Measurements from ENCODE around the gene SYNE2. TPM values are rescaled to one million over a fixed set of nuclear protein-coding genes. Genes with fewer than 3 reads are reported as not detected.

Gene SYNE2
- total RNA-seq, 2 donors from 2014 or later, result 48.5 to 66.9 TPM

DNA sequence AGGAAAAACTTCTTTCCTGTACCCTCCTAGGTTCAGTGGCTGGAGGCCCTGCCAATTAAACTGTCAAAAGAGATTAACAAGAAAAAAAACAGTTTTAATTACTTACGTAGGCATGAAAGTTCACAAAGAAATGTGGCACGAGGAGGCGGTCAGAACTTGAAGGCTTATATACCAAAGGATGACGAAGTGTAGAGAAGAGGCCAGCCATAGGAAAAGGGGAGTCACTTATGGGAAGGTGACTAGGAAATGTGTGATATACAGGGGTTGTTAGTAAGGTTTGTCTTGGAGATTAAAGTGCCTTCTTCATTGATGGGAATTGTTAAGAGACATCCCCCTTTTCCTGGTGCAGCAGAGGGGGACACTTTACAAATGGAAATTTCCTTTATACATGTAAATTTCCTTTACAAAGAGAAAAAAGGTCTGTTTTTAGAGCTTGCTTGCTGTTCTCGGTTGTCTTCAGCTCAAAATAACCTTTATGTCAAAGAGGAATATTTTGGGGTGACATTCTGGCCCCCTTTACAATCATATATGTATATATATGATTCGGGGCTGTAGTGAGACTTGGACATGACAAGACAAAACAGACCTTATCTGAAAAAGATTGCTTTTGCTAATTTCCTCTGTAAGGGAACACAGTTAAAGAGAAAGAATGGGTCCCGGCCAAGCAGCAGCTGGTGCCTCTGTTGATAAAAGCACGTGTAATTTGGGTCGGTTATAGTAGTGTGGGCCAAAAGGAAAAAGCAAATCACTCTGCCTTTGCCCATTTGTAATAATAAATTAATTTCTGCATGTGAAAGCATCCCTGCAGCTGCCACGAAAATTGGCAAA lies 38.6 kb downstream of the SYNE2 start:
- H3K4me3 Mint-ChIP-seq, result no peak overlapping the region
- no peak for ATAC-seq (replicated peaks)
- H3K9me3 Mint-ChIP-seq, result no peaks in the 10 kb centered on the region
- no peak overlapping the region for H3K27ac Mint-ChIP-seq
- no peaks in the 10 kb centered on the region for H3K4me1 Mint-ChIP-seq
- H3K36me3 Mint-ChIP-seq (ENCODE audit: low read depth), result no peaks in the 10 kb centered on the region
- no peaks in the 10 kb centered on the region for H3K27me3 Mint-ChIP-seq

DNA sequence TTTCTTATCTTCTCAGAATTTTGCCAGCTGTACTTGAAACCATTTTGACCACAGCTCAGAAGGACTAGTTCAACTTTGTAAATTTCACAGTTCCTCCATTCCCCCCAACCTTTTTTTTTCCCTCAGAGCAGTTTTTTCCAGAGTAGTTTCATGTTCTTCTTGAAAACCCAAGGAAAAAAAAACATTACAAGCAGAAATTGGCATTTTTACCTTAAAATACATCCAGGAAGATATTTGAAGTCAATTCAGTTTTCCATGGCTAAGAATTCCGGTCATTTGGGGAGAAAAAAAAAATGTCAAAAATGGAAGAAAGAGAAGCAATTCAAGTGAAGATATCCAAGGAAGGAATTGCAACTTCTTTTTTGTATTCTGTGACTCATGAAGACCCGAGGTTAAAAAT lies 39.5 kb downstream of the SYNE2 start:
- no peaks in the 10 kb centered on the region for H3K36me3 Mint-ChIP-seq (ENCODE audit: low read depth)
- no peaks in the 10 kb centered on the region for H3K9me3 Mint-ChIP-seq
- peaks cover 1% of the 10 kb centered on the region for H3K4me1 Mint-ChIP-seq
- no peak for ATAC-seq (replicated peaks)
- H3K4me3 Mint-ChIP-seq, result no peak overlapping the region
- H3K27ac Mint-ChIP-seq, result no peak overlapping the region
- no peaks in the 10 kb centered on the region for H3K27me3 Mint-ChIP-seq

DNA sequence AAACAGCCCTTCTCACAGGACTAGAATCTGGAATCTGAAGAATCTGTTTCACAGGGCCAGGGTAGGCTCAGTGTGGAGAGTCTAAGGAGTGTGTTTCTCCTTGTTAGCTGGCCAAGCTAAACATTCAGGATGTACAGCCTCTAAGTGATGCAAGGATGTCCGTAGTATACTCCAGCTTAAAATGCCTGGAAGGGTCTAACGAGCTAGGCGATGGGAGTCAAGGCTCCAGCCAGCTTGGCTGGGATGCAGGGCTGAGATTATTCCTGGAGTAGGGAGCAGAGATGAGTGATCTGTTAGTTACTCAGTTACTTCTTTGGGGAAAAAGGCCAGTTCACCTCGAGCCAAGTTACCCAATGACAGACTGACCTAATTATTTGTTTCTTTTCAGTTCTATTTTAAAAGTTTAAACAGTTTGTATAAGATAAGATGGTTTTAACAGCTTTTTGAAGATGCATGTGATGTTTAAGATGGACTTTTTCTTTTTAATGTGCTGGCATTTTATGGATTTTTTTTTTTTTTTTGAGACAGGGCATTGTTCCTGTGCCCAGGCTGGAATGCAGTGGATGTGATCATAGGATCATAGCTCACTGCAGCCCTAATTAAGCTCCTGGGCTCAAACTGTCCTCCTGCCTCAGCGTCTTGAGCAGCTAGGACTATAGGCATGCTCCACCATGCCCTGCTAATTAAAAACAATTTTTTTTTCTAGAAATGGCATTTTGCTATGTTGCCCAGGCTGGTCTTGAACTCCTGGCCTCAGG lies 41.1 kb downstream of the SYNE2 start:
- no peak for ATAC-seq (replicated peaks)
- H3K4me1 Mint-ChIP-seq, result peaks cover 10% of the 10 kb centered on the region
- no peaks in the 10 kb centered on the region for H3K9me3 Mint-ChIP-seq
- H3K27me3 Mint-ChIP-seq, result no peaks in the 10 kb centered on the region
- H3K4me3 Mint-ChIP-seq, result no peak overlapping the region
- H3K36me3 Mint-ChIP-seq (ENCODE audit: low read depth), result peaks cover 7% of the 10 kb centered on the region
- H3K27ac Mint-ChIP-seq, result no peak overlapping the region

DNA sequence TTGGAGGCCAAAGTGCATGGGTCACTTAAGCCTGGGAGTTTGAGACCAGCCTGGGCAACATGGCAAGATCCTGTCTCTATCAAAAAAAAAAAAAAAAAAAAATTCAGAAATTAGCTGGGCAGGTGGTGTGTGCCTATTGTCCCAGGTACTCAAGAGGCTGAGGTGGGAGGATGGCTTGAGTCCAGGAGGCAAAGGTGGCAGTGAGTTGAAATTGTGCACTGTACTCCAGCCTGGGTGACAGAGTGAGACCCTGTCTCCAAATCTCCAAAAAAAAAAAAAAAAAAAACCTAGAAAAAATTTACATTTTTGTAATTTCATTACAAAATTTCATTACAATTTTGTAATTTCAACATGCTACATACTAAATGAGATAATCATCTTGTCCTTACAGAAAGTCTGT lies 42.7 kb downstream of the SYNE2 start:
- ATAC-seq (replicated peaks), result no peak
- no peak overlapping the region for H3K27ac Mint-ChIP-seq
- peaks cover 16% of the 10 kb centered on the region for H3K4me1 Mint-ChIP-seq
- H3K4me3 Mint-ChIP-seq, result no peak overlapping the region
- H3K9me3 Mint-ChIP-seq, result no peaks in the 10 kb centered on the region
- no peaks in the 10 kb centered on the region for H3K27me3 Mint-ChIP-seq
- peaks cover 7% of the 10 kb centered on the region for H3K36me3 Mint-ChIP-seq (ENCODE audit: low read depth)

DNA sequence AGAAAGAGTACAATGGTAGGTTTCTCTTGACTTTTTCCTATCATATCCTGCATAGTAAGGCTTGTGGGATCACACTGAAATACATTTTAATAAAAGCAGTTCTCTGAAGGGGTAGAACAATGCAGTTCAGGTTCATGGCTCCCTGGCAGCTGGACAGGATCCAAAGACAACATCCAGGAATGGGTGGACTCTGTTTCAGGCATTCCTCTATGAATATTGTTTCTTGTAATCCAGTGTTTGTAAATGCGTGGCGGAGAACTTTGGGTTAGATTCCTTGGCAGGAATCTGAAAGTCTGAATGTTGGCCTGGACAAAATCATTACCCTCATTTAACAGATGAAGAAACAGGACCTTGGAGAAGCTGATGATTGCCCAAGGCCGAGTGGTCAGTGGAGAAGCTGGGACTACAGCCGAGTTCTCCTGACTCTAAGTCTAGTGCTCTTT lies 43.5 kb downstream of the SYNE2 start:
- Mint-ChIP-seq H3K36me3 (ENCODE audit: low read depth) (peaks cover 7% of the 10 kb centered on the region), H3K4me1 (peaks cover 17% of the 10 kb centered on the region), H3K27ac (no peak overlapping the region), H3K27me3 (no peaks in the 10 kb centered on the region), H3K4me3 (no peak overlapping the region), H3K9me3 (no peaks in the 10 kb centered on the region)
- ATAC-seq (replicated peaks), result no peak

DNA sequence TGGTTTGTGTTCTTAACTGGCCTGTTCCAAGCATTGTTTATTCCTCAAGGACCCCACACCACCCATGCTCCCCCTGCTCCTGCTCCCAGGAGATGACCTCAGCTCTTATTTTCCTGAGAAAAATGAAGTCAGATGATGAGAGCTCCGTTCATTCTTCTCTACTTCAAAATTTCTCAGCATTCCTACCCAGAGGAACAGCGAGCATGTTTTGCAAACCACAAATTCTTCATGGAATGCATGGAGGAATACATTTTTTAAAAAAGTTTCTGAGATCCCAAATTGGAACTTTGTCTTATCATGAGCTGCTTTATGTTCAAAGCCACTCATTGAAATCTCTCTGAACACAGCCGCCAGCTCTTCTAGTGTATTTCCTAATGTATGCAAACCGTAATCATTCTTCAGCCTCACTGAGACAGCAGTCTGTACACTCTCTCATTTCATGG lies 44.9 kb downstream of the SYNE2 start:
- H3K36me3 Mint-ChIP-seq (ENCODE audit: low read depth), result peaks cover 7% of the 10 kb centered on the region
- peak overlapping the region; percentile 31 for H3K27ac Mint-ChIP-seq
- ATAC-seq (replicated peaks), result no peak
- no peak overlapping the region for H3K4me3 Mint-ChIP-seq
- no peaks in the 10 kb centered on the region for H3K27me3 Mint-ChIP-seq
- H3K9me3 Mint-ChIP-seq, result no peaks in the 10 kb centered on the region
- peaks cover 21% of the 10 kb centered on the region for H3K4me1 Mint-ChIP-seq

DNA sequence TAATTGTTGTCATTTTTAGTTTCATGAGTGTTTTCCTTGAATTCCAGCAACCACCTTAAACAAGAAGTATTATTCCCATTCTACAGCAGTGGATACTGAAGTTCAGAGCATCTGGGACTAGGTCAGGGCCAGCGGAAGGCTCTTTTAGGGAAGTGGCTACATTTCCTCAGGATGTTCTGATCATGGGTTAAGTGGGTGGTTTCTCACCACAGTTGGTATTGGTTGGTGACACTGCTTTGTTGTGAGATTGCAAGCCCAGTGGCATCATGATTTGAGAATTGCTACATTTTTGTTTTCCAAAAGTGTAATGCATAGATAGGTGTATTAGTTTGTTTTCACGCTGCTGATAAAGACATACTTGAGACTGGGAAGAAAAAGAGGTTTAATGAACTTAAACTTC lies 47.1 kb downstream of the SYNE2 start:
- ATAC-seq (replicated peaks), result peak; percentile 68

DNA sequence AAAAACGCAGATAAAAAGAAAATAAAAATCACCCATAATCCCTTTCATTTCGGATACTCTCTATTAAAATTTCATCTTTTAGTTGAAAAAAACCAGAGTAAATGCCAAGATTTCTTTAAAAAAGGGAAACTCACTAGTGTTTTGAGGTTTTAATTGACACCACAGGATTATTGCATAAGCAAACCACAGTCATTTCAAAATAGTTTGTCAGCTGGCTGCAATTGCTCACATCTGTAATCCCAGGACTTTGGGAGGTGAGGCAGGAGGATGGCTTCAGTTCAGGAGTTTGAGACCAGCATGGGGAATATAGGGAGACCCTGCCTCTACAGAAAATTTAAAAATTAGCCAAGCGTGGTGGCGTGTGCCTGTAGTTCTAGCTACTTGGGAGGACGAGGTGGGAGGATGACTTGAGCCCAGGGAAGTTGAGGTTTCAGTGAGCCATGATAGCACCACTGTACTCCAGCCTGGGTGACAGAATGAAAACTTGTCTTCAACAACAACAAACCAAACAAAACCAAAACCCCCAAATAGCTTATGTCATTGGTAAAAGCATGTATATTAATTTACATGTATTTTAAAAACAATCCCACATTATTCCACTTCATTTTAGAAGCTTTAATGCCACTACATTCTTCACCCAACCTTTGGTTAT lies 48.8 kb downstream of the SYNE2 start:
- H3K27me3 Mint-ChIP-seq, result no peaks in the 10 kb centered on the region
- peak overlapping the region; percentile 52 for H3K27ac Mint-ChIP-seq
- peaks cover 7% of the 10 kb centered on the region for H3K36me3 Mint-ChIP-seq (ENCODE audit: low read depth)
- ATAC-seq (replicated peaks), result peak; percentile 73
- H3K4me3 Mint-ChIP-seq, result peak overlapping the region; percentile 13
- no peaks in the 10 kb centered on the region for H3K9me3 Mint-ChIP-seq
- peaks cover 41% of the 10 kb centered on the region for H3K4me1 Mint-ChIP-seq

More for the DNA sequence above, 47.1 kb downstream of the SYNE2 start:
- peaks cover 32% of the 10 kb centered on the region for H3K4me1 Mint-ChIP-seq
- no peak overlapping the region for H3K27ac Mint-ChIP-seq
- H3K36me3 Mint-ChIP-seq (ENCODE audit: low read depth), result peaks cover 7% of the 10 kb centered on the region
- no peaks in the 10 kb centered on the region for H3K9me3 Mint-ChIP-seq
- no peaks in the 10 kb centered on the region for H3K27me3 Mint-ChIP-seq
- H3K4me3 Mint-ChIP-seq, result peak overlapping the region; percentile 7

DNA sequence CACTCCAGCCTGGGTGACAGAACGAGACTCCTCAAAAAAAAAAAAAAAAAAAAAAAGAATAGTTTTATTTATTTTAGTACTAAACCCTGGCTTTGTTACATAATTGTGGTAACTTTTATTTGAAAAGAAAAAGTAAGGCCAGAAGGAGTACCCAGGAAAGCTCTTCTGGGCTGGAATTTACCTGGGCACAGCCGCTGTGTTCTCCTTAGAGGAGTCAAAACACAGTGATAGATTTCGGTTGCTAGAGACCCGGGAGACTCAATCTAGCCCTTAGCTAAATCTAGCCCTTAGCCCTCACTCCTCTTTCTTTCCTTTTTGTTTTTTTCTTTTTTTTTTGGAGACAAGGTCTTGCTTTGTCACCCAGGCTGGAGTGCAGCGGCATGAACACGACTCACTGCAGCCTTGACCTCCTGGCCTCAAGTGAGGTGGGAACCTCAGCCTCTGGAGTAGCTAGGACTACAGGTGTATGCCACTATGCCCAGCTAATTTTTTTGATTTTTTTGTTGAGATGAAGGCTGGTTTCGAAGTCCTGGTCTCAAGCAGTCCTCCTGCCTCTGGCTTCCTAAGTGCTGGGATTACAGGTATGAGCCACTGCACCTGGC lies 49.7 kb downstream of the SYNE2 start:
- Mint-ChIP-seq H3K36me3 (ENCODE audit: low read depth) (peaks cover 7% of the 10 kb centered on the region), H3K9me3 (no peaks in the 10 kb centered on the region), H3K27me3 (no peaks in the 10 kb centered on the region), H3K27ac (no peak overlapping the region), H3K4me1 (peaks cover 38% of the 10 kb centered on the region), H3K4me3 (no peak overlapping the region)
- no peak for ATAC-seq (replicated peaks)

DNA sequence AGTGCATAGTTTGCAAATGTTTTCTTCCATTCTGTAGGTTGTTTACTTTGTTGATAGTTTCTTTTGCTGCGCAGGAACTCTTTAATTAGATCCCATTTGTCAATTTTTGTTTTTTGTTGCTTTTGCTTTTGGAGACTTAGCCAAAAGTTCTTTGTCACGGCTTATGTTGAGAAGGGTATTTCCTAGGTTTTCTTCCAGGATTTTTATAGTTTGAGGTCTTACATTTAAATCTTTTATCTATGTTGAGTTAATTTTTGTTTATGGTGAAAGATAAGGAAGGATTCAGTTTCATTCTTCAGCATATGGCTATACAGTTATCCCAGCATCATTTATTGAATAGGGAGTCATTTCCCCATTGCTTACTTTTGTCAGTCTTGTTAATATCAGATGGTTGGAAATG lies 51.9 kb downstream of the SYNE2 start:
- Mint-ChIP-seq H3K4me3 (no peak overlapping the region), H3K4me1 (peaks cover 46% of the 10 kb centered on the region), H3K27me3 (no peaks in the 10 kb centered on the region), H3K27ac (no peak overlapping the region), H3K9me3 (no peaks in the 10 kb centered on the region), H3K36me3 (ENCODE audit: low read depth) (peaks cover 4% of the 10 kb centered on the region)
- ATAC-seq (replicated peaks), result no peak

DNA sequence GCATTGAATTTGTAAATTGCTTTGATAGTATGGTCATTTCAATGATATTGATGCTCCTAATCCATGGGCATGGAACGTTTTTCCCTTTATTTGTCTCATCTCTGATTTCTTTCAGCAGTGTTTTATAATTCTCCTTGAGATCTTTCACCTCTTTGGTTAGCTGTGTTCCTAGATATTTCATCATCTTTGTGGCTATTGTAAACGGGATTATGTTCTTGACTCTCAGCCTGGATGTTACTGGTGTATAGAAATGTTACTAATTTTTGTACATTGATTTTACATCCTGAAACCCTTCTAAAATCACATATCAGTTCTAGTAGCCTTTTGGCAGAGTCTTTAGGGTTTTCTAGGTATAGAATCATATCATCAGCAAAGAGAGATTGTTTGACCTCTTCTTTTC lies 52.6 kb downstream of the SYNE2 start:
- Mint-ChIP-seq H3K4me3 (no peak overlapping the region), H3K27ac (peak overlapping the region; percentile 30), H3K27me3 (no peaks in the 10 kb centered on the region), H3K9me3 (no peaks in the 10 kb centered on the region), H3K4me1 (peaks cover 43% of the 10 kb centered on the region), H3K36me3 (ENCODE audit: low read depth) (peaks cover 4% of the 10 kb centered on the region)
- no peak for ATAC-seq (replicated peaks)

DNA sequence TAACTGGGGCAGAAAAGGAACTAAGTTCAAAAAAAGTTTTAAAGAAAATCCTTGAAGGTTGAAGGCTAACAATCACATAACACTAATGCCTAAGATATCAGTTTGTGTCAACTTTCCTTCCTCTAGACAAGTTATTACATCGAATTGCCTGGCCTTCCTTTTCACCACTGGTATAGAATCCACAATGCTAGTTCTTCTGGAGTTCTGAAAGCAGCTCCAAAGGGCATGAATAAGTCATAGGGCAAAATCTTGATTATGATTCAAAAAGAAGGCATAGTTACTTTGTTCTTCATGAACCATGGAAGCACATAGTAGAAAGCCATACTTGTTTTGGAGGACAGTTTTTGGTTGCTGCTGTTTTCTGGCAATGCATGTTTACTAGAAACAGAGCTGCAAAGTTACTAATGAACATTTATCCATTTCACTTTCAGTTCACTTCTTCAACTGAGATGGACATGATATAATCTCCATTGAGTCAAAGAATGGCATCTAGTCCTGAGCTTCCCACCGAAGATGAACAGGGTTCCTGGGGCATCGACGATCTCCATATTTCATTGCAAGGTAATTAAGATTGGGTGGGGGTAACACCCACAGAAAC lies 56.0 kb downstream of the SYNE2 start:
- peak overlapping the region; percentile 75 for H3K27ac Mint-ChIP-seq
- no peaks in the 10 kb centered on the region for H3K27me3 Mint-ChIP-seq
- peaks cover 29% of the 10 kb centered on the region for H3K36me3 Mint-ChIP-seq (ENCODE audit: low read depth)
- ATAC-seq (replicated peaks), result peak; percentile 49
- H3K4me1 Mint-ChIP-seq, result peaks cover 44% of the 10 kb centered on the region
- H3K4me3 Mint-ChIP-seq, result peak overlapping the region; percentile 69
- H3K9me3 Mint-ChIP-seq, result no peaks in the 10 kb centered on the region

DNA sequence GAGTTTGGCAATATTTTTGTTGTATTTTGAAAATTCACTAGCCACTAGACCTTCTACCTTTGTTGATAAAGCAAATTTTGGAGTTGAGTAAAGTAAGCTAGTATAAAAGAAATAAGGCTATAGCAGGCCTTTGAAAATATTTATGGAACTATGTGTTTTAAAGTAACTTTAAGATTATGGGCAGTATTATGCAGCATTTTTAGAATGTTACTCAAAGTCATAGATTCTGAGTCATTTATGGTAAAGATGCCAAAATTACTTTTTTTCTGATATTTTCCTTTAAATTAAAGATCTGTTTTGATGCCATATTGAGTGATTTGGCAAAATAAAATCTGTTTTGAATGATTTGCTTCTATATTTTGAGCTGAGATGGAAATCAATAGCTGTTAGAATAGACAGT lies 57.2 kb downstream of the SYNE2 start:
- H3K36me3 Mint-ChIP-seq (ENCODE audit: low read depth), result peaks cover 35% of the 10 kb centered on the region
- no peaks in the 10 kb centered on the region for H3K27me3 Mint-ChIP-seq
- H3K4me3 Mint-ChIP-seq, result peak overlapping the region; percentile 62
- H3K4me1 Mint-ChIP-seq, result peaks cover 38% of the 10 kb centered on the region
- H3K27ac Mint-ChIP-seq, result peak overlapping the region; percentile 47
- no peak for ATAC-seq (replicated peaks)
- H3K9me3 Mint-ChIP-seq, result no peaks in the 10 kb centered on the region

All from activated T-helper 17 cell treated with anti-CD3 and anti-CD28 coated beads, Interleukin-2, amount 50 U/mL, for 72 hours (primary cell).